OCI-LY1 (cell line): ENCODE data around the gene DDHD1.

Experiments
- CTCF ChIP-seq: fragments of 200-600 bp; sonication (generic), shearing (Covaris generic); IDR thresholded peaks from 2 replicates; pipeline ENCODE4 v1.5.1; 2017; ENCODE audit warnings: mild to moderate bottlenecking, antibody characterized with exemption, low read length, moderate library complexity, mixed read lengths
- EZH2 ChIP-seq: fragments of 200-600 bp; sonication (generic), shearing (Covaris generic); IDR thresholded peaks from 2 replicates; pipeline ENCODE4 v1.8.0; 2017; ENCODE audit warnings: borderline replicate concordance, mixed run types, mild to moderate bottlenecking, antibody characterized with exemption, low read length, moderate library complexity, mixed read lengths

GRCh38 chr14:53002576-53002975 is 150.5 kb downstream of the DDHD1 start:
- no peak for TF ChIP-seq CTCF
- no peak for TF ChIP-seq EZH2
